K562 (cell line): ENCODE data around the gene F12. TPM values are rescaled to one million over a fixed set of nuclear protein-coding genes. Genes with fewer than 3 reads are reported as not detected.
A peak's percentile ranks its signal among the peaks of the same experiment; 100 is the strongest.

Experiments used
- CBFA2T2 ChIP-seq: fragments of 450-650 bp; conservative IDR thresholded peaks from 2 replicates; pipeline ENCODE4 v1.6.1; 2017; ENCODE audit warnings: mild to moderate bottlenecking
- CTBP1 ChIP-seq: fragments of 450-650 bp; IDR thresholded peaks from 2 replicates; pipeline ENCODE4 v1.6.1; 2016; ENCODE audit warnings: borderline replicate concordance
- ELF1 ChIP-seq: fragments of 200-800 bp; sonication (Bioruptor generic); IDR thresholded peaks from 2 replicates; pipeline ENCODE4 v1.6.1; 2016; ENCODE audit warnings: missing genetic modification characterization, missing compliant biosample characterization
- HCFC1 ChIP-seq: IDR thresholded peaks from 2 replicates; pipeline ENCODE4 v1.6.1; 2012; ENCODE audit warnings: low read depth, low read length, improper control_type of control experiment
- JUN ChIP-seq, 2 experiments: sonication (generic) in 1 of 2; formaldehyde crosslinking in 1 of 2; IDR thresholded peaks; 2 replicates each; pipeline versions ENCODE4 v1.6.1 to v1.8.0; 2012 to 2022; ENCODE audit warnings: borderline replicate concordance in 2 of 2, mild to moderate bottlenecking in 2 of 2, improper control_type of control experiment in 1 of 2, low read depth in 1 of 2, low read length in 1 of 2, missing genetic modification reagents in 1 of 2
- MAFK ChIP-seq: IDR thresholded peaks from 2 replicates; pipeline ENCODE4 v1.6.1; 2011; ENCODE audit warnings: low read length, improper control_type of control experiment
- MBD2 ChIP-seq: sonication (generic); IDR thresholded peaks from 2 replicates; pipeline ENCODE4 v1.6.1; 2016; ENCODE audit warnings: low read depth, borderline replicate concordance
- MCM3 ChIP-seq: fragments of 450-650 bp; IDR thresholded peaks from 2 replicates; pipeline ENCODE4 v1.6.1; 2016
- MNT ChIP-seq, 2 experiments: fragments of 450-650 bp; conservative IDR thresholded peaks; 2 replicates each; pipeline ENCODE4 v1.6.1; 2017; ENCODE audit warnings: mild to moderate bottlenecking in 2 of 2, moderate library complexity in 2 of 2
- NFE2L1 ChIP-seq: fragments of 450-650 bp; IDR thresholded peaks from 2 replicates; pipeline ENCODE4 v1.6.1; 2016; ENCODE audit warnings: missing genetic modification characterization, low read depth, mild to moderate bottlenecking, missing compliant biosample characterization, moderate library complexity, borderline replicate concordance
- POLR2B ChIP-seq: fragments of 450-650 bp; IDR thresholded peaks from 2 replicates; pipeline ENCODE4 v1.6.1; 2018; ENCODE audit warnings: low read depth; ENCODE audit not compliant: partially characterized antibody
- SP2 ChIP-seq: IDR thresholded peaks from 2 replicates; pipeline ENCODE4 v1.6.1; 2011; ENCODE audit warnings: mild to moderate bottlenecking, low read depth, low read length, moderate library complexity; ENCODE audit not compliant: poor library complexity, severe bottlenecking; ENCODE audit errors: extremely low read depth
- USF1 ChIP-seq: sonication (generic); formaldehyde crosslinking; IDR thresholded peaks from 2 replicates; pipeline ENCODE4 v1.9.0; 2022; ENCODE audit warnings: mild to moderate bottlenecking, missing genetic modification reagents
- ZNF445 ChIP-seq: fragments of 250-450 bp; sonication (Bioruptor Pico); IDR thresholded peaks from 2 replicates; pipeline ENCODE4 v1.4.0; 2020; ENCODE audit warnings: low read depth, mild to moderate bottlenecking, moderate library complexity
- ZNF75A ChIP-seq: fragments of 450-650 bp; formaldehyde crosslinking; IDR thresholded peaks from 2 replicates; pipeline ENCODE4 v1.4.0; 2020; ENCODE audit warnings: mild to moderate bottlenecking
- polyA plus RNA-seq, 8 experiments: library from polyadenylated mRNA; depleted of rRNA in 4 of 8; stranded (reverse) in 5 of 8; unstranded in 3 of 8; fragments of >200 nt; fragmentation: Nextera tagmentation in 2 of 8; fragmentation: Illumina TruSeq in 1 of 8; extraction: Ambion mirVana in 2 of 8; extraction: Trizol in 1 of 8; gene quantifications; 2 replicates each; pipeline versions ENCODE4 v1.2.1 to v1.2.3, GENCODE V29; 2011 to 2014; ENCODE audit warnings: inconsistent platforms in 1 of 8, missing spikeins in 1 of 8
- total RNA-seq, 7 experiments: library from RNA; depleted of rRNA in 6 of 7; stranded (reverse); fragments of >200 nt in 6 of 7; fragmentation: Illumina TruSeq in 2 of 7; extraction: Trizol in 2 of 7; gene quantifications; 2 replicates each; pipeline versions ENCODE4 v1.2.1 to v1.2.3, GENCODE V29; 2011 to 2021; ENCODE audit warnings: low replicate concordance in 1 of 7
- TF ChIP-seq, protein P1 (sequence below): fragments of 250-450 bp; sonication (Bioruptor Pico); IDR thresholded peaks from 2 replicates; pipeline ENCODE4 v1.4.0; 2020; ENCODE audit warnings: mild to moderate bottlenecking, moderate library complexity
- TF ChIP-seq, protein P2 (sequence below): sonication (generic); formaldehyde crosslinking; IDR thresholded peaks from 2 replicates; pipeline ENCODE4 v1.8.0; 2023; ENCODE audit warnings: mild to moderate bottlenecking, missing genetic modification reagents

F12 gene
- total and polyA plus RNA-seq, 9 of the 15 experiments (the other 6 are each of a cell fraction or from before 2014, with no cell fraction given) = 0.59 to 18.3 (median 3.6) TPM

DNA sequence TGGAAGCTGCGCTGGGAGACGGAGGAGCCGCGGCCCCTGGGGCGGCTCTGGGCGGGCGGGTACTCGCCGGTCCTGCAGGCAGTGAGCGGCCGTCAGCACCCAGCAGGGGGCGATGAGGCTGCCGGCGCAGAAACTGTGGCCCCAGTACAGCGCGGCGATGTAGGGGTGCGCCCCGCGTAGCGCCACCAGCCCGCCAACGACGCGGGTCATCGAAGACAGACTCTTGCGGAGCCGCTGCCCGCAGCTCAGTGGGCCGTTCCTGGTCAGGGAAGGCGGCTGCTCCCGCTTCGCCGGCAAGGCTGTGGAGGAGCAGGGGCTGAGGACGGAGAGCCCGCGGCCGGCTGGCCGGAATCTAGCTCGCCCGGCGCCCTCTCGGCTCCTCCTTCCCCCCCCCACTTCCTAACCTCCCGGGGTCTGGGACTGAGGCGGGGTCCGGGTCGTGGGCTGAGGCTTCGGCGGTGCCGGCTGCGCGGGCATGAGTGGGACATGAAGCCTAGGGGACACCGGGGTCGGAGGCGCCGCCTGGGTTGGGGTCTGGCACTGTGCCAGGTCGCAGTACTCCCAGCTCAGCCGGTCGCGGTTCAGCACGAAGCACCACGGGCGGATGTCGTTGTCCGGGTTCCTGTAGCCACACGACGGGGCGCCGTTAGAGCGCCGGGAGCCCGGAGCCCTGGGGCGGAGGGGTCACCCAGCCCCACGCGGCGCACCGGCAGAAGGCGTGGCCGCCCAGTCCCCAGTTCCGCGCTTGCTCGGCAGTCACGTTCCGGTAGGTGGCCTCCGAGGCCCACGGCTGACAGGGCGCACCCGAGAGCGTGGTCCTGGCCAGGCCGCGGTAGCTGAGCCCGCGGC lies 5.3 kb downstream of the F12 start (continued):
- TF ChIP-seq, protein P1, sequence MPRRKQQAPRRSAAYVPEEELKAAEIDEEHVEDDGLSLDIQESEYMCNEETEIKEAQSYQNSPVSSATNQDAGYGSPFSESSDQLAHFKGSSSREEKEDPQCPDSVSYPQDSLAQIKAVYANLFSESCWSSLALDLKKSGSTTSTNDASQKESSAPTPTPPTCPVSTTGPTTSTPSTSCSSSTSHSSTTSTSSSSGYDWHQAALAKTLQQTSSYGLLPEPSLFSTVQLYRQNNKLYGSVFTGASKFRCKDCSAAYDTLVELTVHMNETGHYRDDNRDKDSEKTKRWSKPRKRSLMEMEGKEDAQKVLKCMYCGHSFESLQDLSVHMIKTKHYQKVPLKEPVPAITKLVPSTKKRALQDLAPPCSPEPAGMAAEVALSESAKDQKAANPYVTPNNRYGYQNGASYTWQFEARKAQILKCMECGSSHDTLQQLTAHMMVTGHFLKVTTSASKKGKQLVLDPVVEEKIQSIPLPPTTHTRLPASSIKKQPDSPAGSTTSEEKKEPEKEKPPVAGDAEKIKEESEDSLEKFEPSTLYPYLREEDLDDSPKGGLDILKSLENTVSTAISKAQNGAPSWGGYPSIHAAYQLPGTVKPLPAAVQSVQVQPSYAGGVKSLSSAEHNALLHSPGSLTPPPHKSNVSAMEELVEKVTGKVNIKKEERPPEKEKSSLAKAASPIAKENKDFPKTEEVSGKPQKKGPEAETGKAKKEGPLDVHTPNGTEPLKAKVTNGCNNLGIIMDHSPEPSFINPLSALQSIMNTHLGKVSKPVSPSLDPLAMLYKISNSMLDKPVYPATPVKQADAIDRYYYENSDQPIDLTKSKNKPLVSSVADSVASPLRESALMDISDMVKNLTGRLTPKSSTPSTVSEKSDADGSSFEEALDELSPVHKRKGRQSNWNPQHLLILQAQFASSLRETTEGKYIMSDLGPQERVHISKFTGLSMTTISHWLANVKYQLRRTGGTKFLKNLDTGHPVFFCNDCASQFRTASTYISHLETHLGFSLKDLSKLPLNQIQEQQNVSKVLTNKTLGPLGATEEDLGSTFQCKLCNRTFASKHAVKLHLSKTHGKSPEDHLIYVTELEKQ (CRISPR knock-in tag) = no peak
- TF ChIP-seq NFE2L1 (tag) = no peak
- peak; percentile 26 for TF ChIP-seq POLR2B
- no peak for TF ChIP-seq ZNF75A (CRISPR knock-in tag)
- no peak for TF ChIP-seq SP2
- peak; percentile 70 for TF ChIP-seq USF1 (CRISPR knock-in tag)
- peak; percentile 90 to 94 for TF ChIP-seq MNT (conservative IDR thresholded peaks at IDR 0.05)
- TF ChIP-seq MCM3 = no peak
- 0 out of 2 replicates have a peak, but pooled peaks have one; percentile 6 for TF ChIP-seq CBFA2T2
- peak; percentile 79 for TF ChIP-seq CTBP1
- TF ChIP-seq MBD2 = no peak; the same call in 1 of the 2 replicates
- no peak for TF ChIP-seq MAFK
- TF ChIP-seq HCFC1 = peak; percentile 47
- peak; percentile 45; the same call in 1 of the 2 replicates for TF ChIP-seq ELF1 (tag)
- TF ChIP-seq ZNF445 (CRISPR knock-in tag) = no peak
- TF ChIP-seq JUN (IDR thresholded peaks at IDR 0.05; ENCODE audit: borderline replicate concordance, low read depth, low read length) = peak; percentile 36; the same call in 1 of the 2 replicates
- 0 out of 2 replicates have a peak, but pooled peaks have one; percentile 23 for TF ChIP-seq JUN (CRISPR knock-in tag; IDR thresholded peaks at IDR 0.05; ENCODE audit: borderline replicate concordance)
- TF ChIP-seq, protein P2, sequence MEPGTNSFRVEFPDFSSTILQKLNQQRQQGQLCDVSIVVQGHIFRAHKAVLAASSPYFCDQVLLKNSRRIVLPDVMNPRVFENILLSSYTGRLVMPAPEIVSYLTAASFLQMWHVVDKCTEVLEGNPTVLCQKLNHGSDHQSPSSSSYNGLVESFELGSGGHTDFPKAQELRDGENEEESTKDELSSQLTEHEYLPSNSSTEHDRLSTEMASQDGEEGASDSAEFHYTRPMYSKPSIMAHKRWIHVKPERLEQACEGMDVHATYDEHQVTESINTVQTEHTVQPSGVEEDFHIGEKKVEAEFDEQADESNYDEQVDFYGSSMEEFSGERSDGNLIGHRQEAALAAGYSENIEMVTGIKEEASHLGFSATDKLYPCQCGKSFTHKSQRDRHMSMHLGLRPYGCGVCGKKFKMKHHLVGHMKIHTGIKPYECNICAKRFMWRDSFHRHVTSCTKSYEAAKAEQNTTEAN (CRISPR knock-in tag) = 0 out of 2 replicates have a peak, but pooled peaks have one; percentile 5
